Tibial nerve (tissue), 3 donors: ENCODE data around the gene AFMID.

Source experiments
- CTCF ChIP-seq, 5 experiments: fragments of 200-600 bp in 3 of 5; fragments of 450-650 bp in 2 of 5; sonication (generic) in 3 of 5; IDR thresholded peaks; one replicate each; pipeline ENCODE4 v1.5.1; 2016 to 2019; ENCODE audit warnings: antibody characterized with exemption in 5 of 5, mild to moderate bottlenecking in 3 of 5, moderate library complexity in 2 of 5
- POLR2A ChIP-seq, 2 donors: fragments of 450-650 bp; IDR thresholded peaks; one replicate each; pipeline ENCODE4 v1.6.1; 2017; ENCODE audit warnings: antibody characterized with exemption in 2 of 2, mild to moderate bottlenecking in 2 of 2, moderate library complexity in 2 of 2

DNA sequence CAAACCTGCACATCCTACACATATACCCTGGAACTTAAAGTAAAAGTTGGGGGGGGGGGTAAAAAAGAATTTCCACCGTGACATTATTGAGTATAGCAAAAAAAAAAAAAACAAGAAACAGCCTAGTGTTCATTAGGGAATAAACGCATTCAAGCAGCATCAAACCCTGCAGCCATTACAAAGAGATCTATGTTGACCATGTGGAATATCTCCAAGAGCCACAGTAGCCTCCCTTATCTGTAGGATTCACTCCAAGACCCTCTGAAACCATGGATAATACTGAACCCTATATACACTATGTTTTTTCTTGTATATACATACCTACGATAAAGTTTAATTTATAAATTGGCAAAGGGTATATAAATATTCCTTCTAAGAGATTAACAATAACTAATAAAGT lies 21.3 kb downstream of the AFMID start:
- TF ChIP-seq CTCF (IDR thresholded peaks at IDR 0.05) = no peak
- TF ChIP-seq POLR2A (IDR thresholded peaks at IDR 0.05) = no peak
